HEK293T (cell line): ENCODE measurements around the gene SIK2.

Source experiments
- CTCF ChIA-PET: fragments of 350-600 bp; formaldehyde crosslinking; extraction: SDS; loops from one replicate; lab custom pipeline; 2021; ENCODE audit warnings: antibody characterized with exemption, inconsistent platforms; lab: Yijun Ruan, JAX
- POLR2A ChIA-PET: fragments of 350-600 bp; formaldehyde crosslinking; extraction: SDS; loops from one replicate; lab custom pipeline; 2020; ENCODE audit warnings: antibody characterized with exemption, inconsistent platforms; lab: Yijun Ruan, JAX
- DNase-seq: peaks from one replicate; pipeline ENCODE4 v3.0.0; 2012; ENCODE audit warnings: mixed read lengths; ENCODE audit errors: extremely low spot score
- ARNT ChIP-seq: fragments of 450-650 bp; IDR thresholded peaks from 2 replicates; pipeline ENCODE4 v1.6.1; 2017; ENCODE audit warnings: mild to moderate bottlenecking
- BHLHE40 ChIP-seq: fragments of 450-650 bp; IDR thresholded peaks from 2 replicates; pipeline ENCODE4 v1.6.1; 2016; ENCODE audit warnings: mild to moderate bottlenecking, moderate library complexity, borderline replicate concordance
- CTBP1 ChIP-seq: fragments of 450-650 bp; IDR thresholded peaks from 2 replicates; pipeline ENCODE4 v1.6.1; 2016; ENCODE audit warnings: borderline replicate concordance
- ELF4 ChIP-seq: fragments of 450-650 bp; IDR thresholded peaks from 2 replicates; pipeline ENCODE4 v1.6.1; 2017; ENCODE audit warnings: antibody characterized with exemption
- FOXA1 ChIP-seq: fragments of 450-650 bp; IDR thresholded peaks from 2 replicates; pipeline ENCODE4 v1.6.1; 2016; ENCODE audit warnings: mild to moderate bottlenecking
- FOXK2 ChIP-seq: fragments of 450-650 bp; IDR thresholded peaks from 2 replicates; pipeline ENCODE4 v1.6.1; 2016; ENCODE audit warnings: mild to moderate bottlenecking
- FOXM1 ChIP-seq: fragments of 450-650 bp; IDR thresholded peaks from 2 replicates; pipeline ENCODE4 v1.6.1; 2017; ENCODE audit warnings: mild to moderate bottlenecking, borderline replicate concordance
- HDGF ChIP-seq: fragments of 450-650 bp; IDR thresholded peaks from 2 replicates; pipeline ENCODE4 v1.6.1; 2017; ENCODE audit warnings: antibody characterized with exemption, borderline replicate concordance
- L3MBTL2 ChIP-seq: fragments of 450-650 bp; conservative IDR thresholded peaks from 2 replicates; pipeline ENCODE4 v1.6.1; 2016; ENCODE audit warnings: mild to moderate bottlenecking
- LEF1 ChIP-seq: fragments of 450-650 bp; IDR thresholded peaks from 2 replicates; pipeline ENCODE4 v1.6.1; 2017; ENCODE audit warnings: mild to moderate bottlenecking, borderline replicate concordance
- NFRKB ChIP-seq: fragments of 450-650 bp; IDR thresholded peaks from 2 replicates; pipeline ENCODE4 v1.6.1; 2016; ENCODE audit warnings: mild to moderate bottlenecking, moderate library complexity
- PKNOX1 ChIP-seq: fragments of 450-650 bp; IDR thresholded peaks from 2 replicates; pipeline ENCODE4 v1.6.1; 2016
- SP1 ChIP-seq: fragments of 450-650 bp; IDR thresholded peaks from 2 replicates; pipeline ENCODE4 v1.6.1; 2017
- SUZ12 ChIP-seq: fragments of 450-650 bp; IDR thresholded peaks from 2 replicates; pipeline ENCODE4 v1.6.1; 2016; ENCODE audit warnings: mild to moderate bottlenecking
- TARDBP ChIP-seq: fragments of 450-650 bp; IDR thresholded peaks from 2 replicates; pipeline ENCODE4 v1.6.1; 2016
- ZNF384 ChIP-seq: fragments of 450-650 bp; IDR thresholded peaks from 2 replicates; pipeline ENCODE4 v1.6.1; 2016

SIK2 gene

GRCh38 chr11:111734101-111734953 lies 132.1 kb downstream of the SIK2 start:
- no peak for TF ChIP-seq FOXK2
- no peak for TF ChIP-seq ARNT
- no peak for TF ChIP-seq HDGF
- TF ChIP-seq ELF4: no peak
- TF ChIP-seq LEF1: no peak
- TF ChIP-seq FOXA1: no peak
- TF ChIP-seq BHLHE40: no peak
- TF ChIP-seq PKNOX1: no peak
- TF ChIP-seq L3MBTL2: no peak
- no peak for TF ChIP-seq SUZ12
- no peak for TF ChIP-seq TARDBP
- no peak for TF ChIP-seq FOXM1
- TF ChIP-seq SP1: no peak
- TF ChIP-seq CTBP1: no peak
- ChIA-PET POLR2A (interaction anchor here (0.9 kb wide), 1 partner anchor 33 kb away, joined by 4 read pairs; no protein-coding TSS in a partner anchor), CTCF (interaction anchor here (0.8 kb wide), 1 partner anchor 43 kb away, joined by 3 read pairs; no protein-coding TSS in a partner anchor)
- DNase-seq: no peak

GRCh38 chr11:111734954-111735261 lies 132.7 kb downstream of the SIK2 start:
- ChIA-PET POLR2A (interaction anchor here (0.9 kb wide), 1 partner anchor 32 kb away, joined by 4 read pairs; no protein-coding TSS in a partner anchor), CTCF (interaction anchor here (0.8 kb wide), 1 partner anchor 43 kb away, joined by 3 read pairs; no protein-coding TSS in a partner anchor)
- no peak for TF ChIP-seq BHLHE40
- TF ChIP-seq FOXA1: no peak
- no peak for TF ChIP-seq CTBP1
- TF ChIP-seq TARDBP: no peak
- TF ChIP-seq PKNOX1: no peak
- no peak for TF ChIP-seq ELF4
- TF ChIP-seq FOXK2: no peak
- TF ChIP-seq NFRKB: no peak
- no peak for TF ChIP-seq SP1
- TF ChIP-seq ZNF384: no peak
- no peak for DNase-seq

GRCh38 chr11:111735262-111736116 lies 133.2 kb downstream of the SIK2 start:
- DNase-seq: peak; percentile 61
- POLR2A ChIA-PET: interaction anchor here (0.9 kb wide), 1 partner anchor 32 kb away, joined by 4 read pairs; no protein-coding TSS in a partner anchor
- TF ChIP-seq BHLHE40: no peak
- TF ChIP-seq FOXM1: no peak
- no peak for TF ChIP-seq ZNF384
- TF ChIP-seq PKNOX1: peak; percentile 77
- no peak for TF ChIP-seq CTBP1
- no peak for TF ChIP-seq SUZ12
- TF ChIP-seq LEF1: no peak
- peak; percentile 64; the same call in 1 of the 2 replicates for TF ChIP-seq NFRKB
- CTCF ChIA-PET: interaction anchor here (0.8 kb wide), 1 partner anchor 42 kb away, joined by 3 read pairs; no protein-coding TSS in a partner anchor

- ChIA-PET CTCF (no interaction called here), POLR2A (no interaction called here)
- no peak for DNase-seq
- no peak for TF ChIP-seq ELF4
- TF ChIP-seq HDGF: no peak
- TF ChIP-seq ARNT: no peak
- TF ChIP-seq CTBP1: no peak
- no peak for TF ChIP-seq FOXA1
- TF ChIP-seq L3MBTL2: no peak
- TF ChIP-seq PKNOX1: no peak
- TF ChIP-seq FOXK2: no peak
Observed at GRCh38 chr11:111736181-111736590, 133.9 kb downstream of the SIK2 start.

- POLR2A ChIA-PET: no interaction called here
- TF ChIP-seq LEF1 (no peak), CTBP1 (no peak), NFRKB (no peak), FOXA1 (no peak), L3MBTL2 (no peak), FOXK2 (no peak), BHLHE40 (no peak), FOXM1 (no peak), HDGF (no peak), TARDBP (no peak), ZNF384 (no peak), PKNOX1 (no peak), SUZ12 (no peak), ARNT (no peak), SP1 (no peak), ELF4 (no peak)
- DNase-seq: no peak
- CTCF ChIA-PET: no interaction called here
Observed at GRCh38 chr11:111736621-111737443, 134.6 kb downstream of the SIK2 start.
